ENCODE measurements around the gene GNAI3. TPM values are rescaled to one million over a fixed set of nuclear protein-coding genes. Genes with fewer than 3 reads are reported as not detected.

GNAI3 gene
- total and polyA plus RNA-seq, 2 of the 13 experiments (the other 11 are each of a cell fraction or from before 2014, with no cell fraction given) = 4.3 to 9.0 TPM

DNA sequence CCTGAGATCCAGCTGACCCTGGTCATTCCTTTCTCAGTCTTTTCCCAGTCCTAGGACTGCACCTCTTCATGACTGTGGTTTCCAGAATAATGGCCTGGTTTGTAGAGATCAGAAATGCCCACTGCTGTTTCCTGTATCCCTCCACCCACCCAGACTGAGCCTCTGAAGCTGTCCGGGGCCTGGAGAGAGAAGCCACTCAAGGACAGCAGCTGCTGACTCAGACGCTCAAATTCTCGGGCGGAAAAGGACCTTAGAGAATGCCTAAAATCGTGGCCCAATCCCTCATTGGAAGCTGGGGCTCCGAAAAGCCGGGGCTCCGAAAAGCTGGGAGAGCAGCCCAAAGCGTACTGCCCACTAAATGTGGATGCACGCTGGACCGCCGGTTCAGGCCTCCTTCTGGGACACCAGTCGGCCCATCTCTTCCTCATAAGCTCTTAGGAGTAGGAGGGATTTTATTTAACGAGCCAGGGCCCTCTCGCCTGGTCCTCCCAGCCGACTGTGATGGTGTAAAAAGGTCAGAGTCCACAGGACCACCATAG is 16.5 kb upstream of the GNAI3 start:
- no peaks in the 10 kb centered on the region for H3K9me3 ChIP-seq (ENCODE audit: low read length)
- no peaks in the 10 kb centered on the region for H3K79me2 ChIP-seq (ENCODE audit: insufficient read depth, low read length)
- H2AFZ ChIP-seq (ENCODE audit: low read length) = no peak overlapping the region
- H3K4me2 ChIP-seq (ENCODE audit: low read depth, low read length) = peak overlapping the region; percentile 87
- peak overlapping the region in 1 of 3 experiments; percentile 67; a peak in 1 of 6 replicates for H3K4me3 ChIP-seq (replicated peaks in 1 of 3; ENCODE audit: insufficient read depth in 1 of 3, low read depth in 2 of 3, low read length in 3 of 3)
- peaks cover 18% of the 10 kb centered on the region; the same call in 1 of the 2 replicates for H3K4me1 ChIP-seq (ENCODE audit: insufficient read depth, low read length)
- in situ Hi-C loops (cut with HindIII; ENCODE audit: extremely low pct_ligation_motif_present, low pct_unique_long_range_greater_than_20kb) (loop anchor here (5.0 to 10.0 kb wide), 2 partner anchors 40 to 267 kb away; partner anchors contain the start of gene CYB561D1), intact Hi-C loops (cut with micrococcal nuclease; ENCODE audit: unreplicated experiment) (loop anchor here (1.0 kb wide), 2 partner anchors 34 to 38 kb away; partner anchors contain the start of gene CYB561D1)
- H3K9ac ChIP-seq (ENCODE audit: insufficient read depth, low read depth, low read length) = no peak overlapping the region
- no peak for FAIRE-seq
- TF ChIP-seq, protein P1, sequence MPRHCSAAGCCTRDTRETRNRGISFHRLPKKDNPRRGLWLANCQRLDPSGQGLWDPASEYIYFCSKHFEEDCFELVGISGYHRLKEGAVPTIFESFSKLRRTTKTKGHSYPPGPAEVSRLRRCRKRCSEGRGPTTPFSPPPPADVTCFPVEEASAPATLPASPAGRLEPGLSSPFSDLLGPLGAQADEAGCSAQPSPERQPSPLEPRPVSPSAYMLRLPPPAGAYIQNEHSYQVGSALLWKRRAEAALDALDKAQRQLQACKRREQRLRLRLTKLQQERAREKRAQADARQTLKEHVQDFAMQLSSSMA (CRISPR knock-in tag; IDR thresholded peaks at IDR 0.05) = 0 out of 2 replicates have a peak, but pooled peaks have one; percentile 31
- TF ChIP-seq ZBTB38 (CRISPR knock-in tag; IDR thresholded peaks at IDR 0.05) (0 out of 2 replicates have a peak, but pooled peaks have one; percentile 14), ZMYM4 (CRISPR knock-in tag; IDR thresholded peaks at IDR 0.05) (no peak), MIXL1 (CRISPR knock-in tag; IDR thresholded peaks at IDR 0.05) (no peak), DBP (CRISPR knock-in tag; IDR thresholded peaks at IDR 0.05; ENCODE audit: not compliant biosample characterization) (no peak), ZFY (CRISPR knock-in tag; IDR thresholded peaks at IDR 0.05) (0 out of 2 replicates have a peak, but pooled peaks have one; percentile 2)
- peaks cover 9 to 52% of the 10 kb centered on the region in 2 experiments; a peak in 4 of 5 replicates for H3K27me3 ChIP-seq (ENCODE audit: control insufficient read depth in 1 of 2, insufficient read depth in 2 of 2, low read length in 2 of 2)
- ChIA-PET POLR2A (interaction anchor here (1.1 to 4.4 kb wide), 5 partner anchors 16 to 48 kb away, joined by 3 to 18 read pairs (median 5); partner anchors contain the start of genes ATXN7L2, CYB561D1 and GNAI3), CTCF (ENCODE audit: low intra/inter-chr PET ratio, low total read pairs) (interaction anchor here (0.6 to 4.5 kb wide), 6 partner anchors 12 to 269 kb away, joined by 3 to 81 read pairs (median 18); partner anchors contain the start of gene CYB561D1)
- no peak overlapping the region for H3K27ac ChIP-seq (ENCODE audit: extremely low read length, insufficient read depth, low read length)
- 28% methylated on average over 12 of the region's 16 CpGs for WGBS (ENCODE audit: low lambda C conversion rate)
- no peak for DNase-seq (ENCODE audit: low spot score)
- no peaks in the 10 kb centered on the region for H3K36me3 ChIP-seq (replicated peaks in 1 of 2; ENCODE audit: control insufficient read depth in 1 of 2, insufficient read depth in 2 of 2, low read length in 2 of 2)
- BruUV-seq (replicated peaks) = no TSS peak
- ATAC-seq = peak; percentile 7; the same call in 2 of the 3 replicates
- no peaks in the 10 kb centered on the region for H4K20me1 ChIP-seq (ENCODE audit: insufficient read depth, low read length)
